NCI-H1694 treated with DMSO at 0.1 percent for 48 hours (cell line): ENCODE measurements around the gene SYNGR3.
"Not testable (repeated sequence)": the region's sequence is repeated elsewhere in the genome, so short reads cannot be mapped to it uniquely, and the experiment has no call there.

Experiments used
- DNase-seq: peaks from one replicate; lab custom pipeline; 2025; lab: John Stamatoyannopoulos, UW

Gene SYNGR3, protein sequence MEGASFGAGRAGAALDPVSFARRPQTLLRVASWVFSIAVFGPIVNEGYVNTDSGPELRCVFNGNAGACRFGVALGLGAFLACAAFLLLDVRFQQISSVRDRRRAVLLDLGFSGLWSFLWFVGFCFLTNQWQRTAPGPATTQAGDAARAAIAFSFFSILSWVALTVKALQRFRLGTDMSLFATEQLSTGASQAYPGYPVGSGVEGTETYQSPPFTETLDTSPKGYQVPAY

DNA sequence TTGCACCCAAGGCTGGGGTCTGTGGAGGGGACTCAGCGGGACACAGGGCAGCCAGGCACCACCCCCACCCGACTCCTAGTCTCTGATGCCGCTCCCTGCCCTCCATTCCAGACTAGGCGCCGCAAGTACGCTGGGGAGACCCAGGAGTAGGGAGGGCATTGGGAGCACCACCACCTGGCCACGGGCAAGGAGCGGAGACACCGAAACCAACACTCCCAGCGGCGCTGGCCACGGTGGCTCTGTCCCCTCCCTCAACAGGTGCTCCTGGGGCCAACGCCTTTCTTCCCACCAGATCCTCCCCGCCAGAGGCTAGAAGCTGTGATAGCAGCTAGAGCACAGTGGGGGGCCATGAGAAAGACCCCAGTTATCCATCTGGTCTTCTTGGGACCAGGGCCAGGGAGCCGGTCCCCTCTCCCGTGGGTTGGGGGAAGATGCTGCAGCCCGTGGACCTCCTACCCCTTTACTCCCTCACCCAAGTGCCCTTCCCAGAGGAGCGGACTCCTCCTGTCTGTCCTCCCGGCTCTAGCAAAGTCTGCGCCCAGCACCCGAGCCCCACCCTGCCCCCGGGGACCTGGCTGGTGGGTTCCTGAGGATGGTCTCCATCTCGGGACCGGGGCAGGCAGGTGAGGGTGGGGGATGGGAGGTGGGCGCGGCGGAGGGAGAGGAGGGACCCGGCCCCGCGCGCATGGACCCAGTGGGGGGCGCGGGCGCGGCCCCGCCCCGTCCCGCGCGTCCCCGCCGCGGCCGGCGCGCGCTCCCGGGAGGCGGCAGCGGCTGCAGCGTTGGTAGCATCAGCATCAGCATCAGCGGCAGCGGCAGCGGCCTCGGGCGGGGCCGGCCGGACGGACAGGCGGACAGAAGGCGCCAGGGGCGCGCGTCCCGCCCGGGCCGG, at the start of gene SYNGR3:
Gene SYNGR3 (plus strand): TSS at position 762 of the 892 bp plus-strand sequence. CDS start 133 bp downstream, outside the sequence.
- DNase-seq, result no peak

DNA sequence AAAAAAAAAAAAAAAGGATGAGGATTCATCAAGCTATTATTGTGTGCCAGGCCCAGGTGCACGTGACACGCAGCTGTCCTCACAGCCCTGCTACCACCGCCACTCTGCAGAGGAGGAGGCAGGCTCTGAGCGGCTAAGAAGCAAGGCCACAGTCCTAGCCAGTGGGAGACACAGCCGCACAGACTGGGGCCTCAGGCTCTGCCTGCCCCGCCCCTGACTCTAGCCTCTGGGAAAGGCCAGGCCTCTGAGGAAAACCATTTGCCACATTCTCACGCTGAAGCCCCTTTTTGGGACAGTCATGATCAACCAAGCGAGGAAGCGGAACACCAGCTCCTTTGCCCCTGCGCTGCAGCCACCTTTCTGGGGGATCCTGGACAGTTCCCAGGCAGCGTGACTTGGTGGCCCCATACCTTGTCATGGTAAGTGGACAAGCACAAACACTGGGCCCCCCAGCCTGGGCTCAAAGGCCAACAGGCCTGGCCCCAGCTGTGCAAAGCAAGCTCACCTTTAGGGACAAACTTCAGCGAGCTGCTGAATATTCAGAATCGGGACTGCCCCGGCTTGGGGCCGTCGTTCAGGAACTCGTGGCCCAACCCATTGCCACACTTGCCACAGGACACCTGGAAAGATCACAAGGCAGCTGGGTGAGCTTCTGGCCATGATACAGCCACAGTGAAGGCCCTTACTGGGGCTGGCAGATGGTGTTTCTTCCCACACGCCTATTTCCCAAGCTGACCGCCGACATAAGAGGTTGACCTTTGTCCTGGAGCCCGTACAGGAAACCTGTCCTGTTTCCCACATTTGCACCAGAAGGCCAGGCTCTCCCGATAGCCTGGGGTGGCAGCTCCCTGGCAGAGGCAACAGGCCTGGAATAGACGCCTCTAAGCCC, 49.3 kb upstream of the SYNGR3 start:
- no peak for DNase-seq

DNA sequence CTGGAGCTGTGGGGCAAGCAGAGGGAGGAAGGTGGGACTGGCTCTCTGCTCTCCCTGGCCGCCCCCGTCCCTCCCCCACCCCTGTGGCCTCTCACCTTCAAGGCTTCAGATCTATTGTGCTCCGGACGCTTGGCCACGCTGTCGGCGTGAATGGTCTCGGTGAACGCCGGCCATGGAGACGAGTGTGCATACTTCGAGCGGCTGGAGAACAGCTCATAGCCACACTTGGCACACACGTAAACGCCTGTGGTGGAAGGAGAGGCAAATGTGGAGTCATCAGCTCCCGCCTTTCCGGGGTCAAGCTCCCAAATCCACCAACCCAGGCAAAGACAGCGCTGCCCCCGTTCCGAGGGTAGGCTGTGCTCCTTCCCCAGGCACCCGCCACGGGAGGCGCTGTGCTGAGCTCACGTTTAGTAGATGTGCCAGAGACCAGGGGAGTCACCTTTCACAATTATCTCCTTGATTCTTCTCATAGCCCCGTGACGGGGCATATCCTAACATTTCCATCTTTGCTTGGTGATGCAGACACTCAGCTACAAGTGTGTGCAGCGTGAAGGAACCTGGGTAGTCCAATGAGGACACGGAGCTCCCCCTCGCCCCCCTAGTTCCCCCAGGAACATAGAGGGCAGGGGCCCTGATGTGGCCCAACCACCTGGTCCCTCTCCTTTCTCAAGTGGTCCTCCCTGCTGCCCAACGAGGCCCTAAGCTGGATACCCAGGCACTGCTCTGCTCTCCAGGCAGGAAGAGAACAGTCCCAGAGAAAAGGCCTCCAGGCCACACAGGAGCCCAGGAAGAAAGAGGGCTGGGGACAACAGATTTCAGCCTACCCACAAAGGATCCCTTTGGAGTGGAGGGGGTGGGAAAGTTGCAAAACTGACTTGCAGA, 48.4 kb upstream of the SYNGR3 start:
- no peak for DNase-seq

DNA sequence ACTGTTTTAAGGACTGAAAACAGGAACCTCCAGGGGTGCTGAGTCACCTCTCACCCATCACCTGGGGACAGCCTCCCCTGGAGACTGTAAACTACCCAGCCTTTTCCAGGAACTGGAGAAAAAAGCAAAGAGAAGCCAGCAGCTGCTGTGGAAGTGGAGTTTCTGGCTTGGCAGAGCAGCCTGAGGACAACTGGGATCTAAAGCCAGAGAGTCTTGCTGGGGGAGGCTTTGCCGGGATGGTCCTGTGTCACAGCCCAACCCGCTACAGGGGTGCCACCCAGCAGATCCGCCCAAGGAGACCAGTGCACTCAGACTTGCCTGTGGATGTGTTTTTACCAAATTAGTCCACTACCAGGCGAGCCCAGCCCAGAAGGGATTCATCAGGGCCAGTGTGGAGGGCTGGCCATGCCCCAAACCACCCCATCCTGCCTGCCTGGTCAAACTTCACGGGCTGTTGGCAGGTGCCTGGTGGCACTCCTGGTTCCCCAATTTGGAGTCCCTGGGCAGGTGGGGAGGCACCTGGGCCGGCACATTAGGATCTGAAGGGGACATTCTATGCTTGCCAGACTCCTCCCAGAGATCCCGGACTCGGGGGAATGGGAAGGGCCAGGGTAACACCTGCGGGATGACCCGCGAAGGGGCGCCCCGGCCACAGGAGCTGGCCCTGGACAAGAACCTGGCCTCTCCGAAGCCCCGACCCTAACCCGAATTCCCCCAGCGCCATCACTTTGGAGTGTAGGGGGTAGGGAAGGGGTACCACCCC, 47.5 kb upstream of the SYNGR3 start:
- DNase-seq, result no peak

DNA sequence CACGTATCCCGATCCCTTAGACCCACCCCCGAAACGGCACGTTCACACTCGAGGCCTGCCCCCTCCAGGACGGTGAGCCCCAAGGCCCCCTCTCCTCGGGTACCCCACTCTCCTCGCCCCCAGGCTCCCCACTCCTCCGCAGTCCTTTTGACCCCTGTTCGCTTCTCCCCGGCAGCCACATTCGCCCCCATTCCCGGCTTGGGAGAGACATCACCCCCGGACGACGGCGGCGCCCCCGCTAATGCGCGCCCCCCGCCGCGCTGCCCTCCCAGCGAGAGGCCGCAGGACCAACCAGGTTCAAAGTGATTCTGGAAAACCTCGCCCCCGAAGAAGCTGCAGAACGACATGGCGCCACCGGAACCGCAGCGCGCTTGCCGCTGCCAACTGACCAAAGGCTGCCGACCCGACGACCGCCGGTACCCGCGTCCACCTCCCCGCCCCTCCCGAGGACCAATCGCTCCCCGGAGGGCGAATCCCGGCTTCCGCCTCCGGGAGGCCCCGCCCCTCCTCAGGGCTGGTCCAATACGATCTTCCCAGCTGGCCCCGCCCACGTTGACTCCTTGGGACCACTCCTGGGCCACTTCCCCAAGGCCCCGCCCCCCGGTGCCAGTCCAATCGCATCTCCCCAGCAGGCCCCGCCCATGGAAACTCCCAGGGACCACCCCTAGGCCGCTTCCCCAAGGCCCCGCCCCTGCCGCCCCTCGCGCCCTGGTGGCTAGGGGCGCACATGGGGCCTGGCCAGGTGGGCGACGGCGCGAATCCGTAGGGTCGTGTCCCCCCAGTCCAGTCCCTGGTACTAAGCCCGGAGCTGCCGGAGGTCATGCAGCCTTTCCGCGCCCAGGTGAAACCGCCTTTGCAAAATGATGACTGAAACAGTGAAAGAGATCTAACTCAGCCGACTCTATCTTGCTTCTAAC, 46.7 kb upstream of the SYNGR3 start, which contains the start of gene MSRB1:
Gene MSRB1 (minus strand): TSS at position 390 of the 917 bp plus-strand sequence. CDS start 43 bp downstream, at position 347.
- DNase-seq, result peak; percentile 93

DNA sequence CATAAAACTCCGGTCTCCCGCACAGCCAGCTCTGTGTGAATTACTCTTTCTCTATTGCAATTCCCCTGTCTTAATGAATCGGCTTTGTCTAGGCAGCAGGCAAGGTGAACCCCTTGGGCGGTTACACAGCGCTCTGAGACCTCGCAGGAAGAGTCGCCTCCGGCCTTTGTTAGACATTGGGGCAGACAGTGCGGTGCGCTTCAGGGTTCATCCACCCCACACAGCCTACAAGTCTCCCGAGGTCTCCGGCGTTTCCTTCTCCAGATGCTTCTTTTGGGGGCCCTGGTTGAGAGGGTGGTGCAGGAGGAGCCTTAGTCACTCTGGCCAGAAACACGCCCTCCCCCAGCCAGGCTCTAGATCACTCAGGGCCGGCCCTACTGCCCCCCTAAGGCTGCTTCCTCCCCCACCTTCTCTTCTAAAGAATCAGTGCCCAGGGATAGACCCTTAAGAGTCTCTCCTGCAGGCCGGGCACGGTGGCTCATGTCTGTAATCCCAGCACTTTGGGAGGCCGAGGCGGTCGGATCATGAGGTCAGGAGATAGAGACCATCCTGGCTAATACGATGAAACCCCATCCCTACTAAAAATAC, 45.1 kb upstream of the SYNGR3 start:
- no peak for DNase-seq

DNA sequence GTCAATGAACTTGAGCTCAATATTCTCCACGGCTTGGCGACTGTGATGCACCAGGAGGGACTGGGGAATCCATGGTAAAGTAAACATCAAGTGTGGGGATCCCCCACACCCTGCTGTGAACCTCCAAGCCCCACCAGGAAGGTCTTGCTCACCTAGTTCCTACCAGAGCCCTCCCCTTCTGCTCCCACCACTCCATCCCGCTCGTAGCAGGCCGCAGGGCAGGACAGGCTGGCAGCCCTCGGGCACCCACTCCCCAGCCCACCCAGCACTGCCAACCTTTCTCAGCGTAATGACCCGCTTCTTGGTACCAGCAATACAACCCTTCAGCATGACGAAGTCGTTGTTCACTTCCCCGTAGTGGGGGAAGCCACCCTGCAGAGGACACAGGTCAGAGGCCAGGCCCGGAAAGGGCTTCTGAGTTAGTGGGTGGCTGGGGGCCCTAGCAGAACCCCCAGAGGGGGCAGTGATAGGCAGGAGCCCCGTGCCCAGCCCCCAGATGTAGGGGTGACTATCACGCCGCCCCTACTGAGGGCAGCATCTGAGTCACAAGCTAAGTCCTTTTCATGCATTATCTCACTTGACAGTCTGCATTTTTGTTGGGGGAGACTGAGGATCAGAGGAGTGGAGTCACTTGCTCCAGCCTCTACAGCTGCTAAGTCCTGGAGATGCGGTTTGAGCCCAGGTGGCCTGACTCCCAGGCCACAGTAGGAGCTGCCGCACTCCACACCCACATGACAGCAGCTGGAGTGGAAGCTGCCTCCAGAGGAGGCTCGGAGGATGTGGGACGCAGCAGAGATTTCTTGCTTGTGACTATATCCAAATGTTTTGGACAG, 44.0 kb upstream of the SYNGR3 start:
- no peak for DNase-seq

DNA sequence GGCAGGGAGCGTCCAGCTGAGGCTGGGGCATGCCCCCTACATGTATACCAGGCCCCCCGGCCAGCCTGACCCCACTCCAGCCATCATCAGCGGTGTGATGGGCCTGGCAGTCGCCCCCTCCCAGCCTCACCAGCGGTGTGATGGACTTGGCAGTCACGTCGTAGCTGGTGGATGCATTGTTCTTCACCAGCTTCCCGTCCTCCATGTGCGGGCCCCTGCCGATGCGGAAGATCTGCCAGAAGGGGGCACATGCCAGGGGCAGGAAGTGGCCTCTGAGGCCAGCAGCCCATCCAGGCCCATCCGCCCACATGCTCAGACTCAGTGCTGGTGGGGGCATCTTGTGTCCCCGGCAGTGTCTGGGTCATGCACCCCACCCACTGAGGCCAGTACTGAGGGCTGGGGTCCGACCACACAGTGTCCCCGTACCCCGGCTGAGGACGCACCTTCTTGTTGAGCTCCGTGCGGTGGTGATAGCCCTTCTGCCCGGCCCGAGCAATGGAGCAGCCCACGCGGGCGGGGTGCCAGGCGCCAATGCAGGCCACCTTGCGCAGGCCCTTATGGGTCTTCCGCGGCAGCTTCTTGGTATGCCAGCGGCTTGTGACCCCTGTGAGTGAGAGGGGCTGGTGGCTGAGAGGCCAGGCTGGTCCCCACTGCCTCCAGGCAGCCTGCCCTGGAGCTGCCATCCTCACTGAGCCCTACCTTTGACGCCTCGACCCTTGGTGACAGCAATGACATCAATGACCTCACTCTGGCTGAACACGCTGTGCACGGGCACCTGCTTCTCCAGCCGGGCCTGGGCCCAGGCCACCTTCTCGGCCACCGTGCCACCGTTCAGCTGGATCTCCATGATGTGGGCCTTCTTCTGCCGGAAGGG, 43.0 kb upstream of the SYNGR3 start:
- no peak for DNase-seq

DNA sequence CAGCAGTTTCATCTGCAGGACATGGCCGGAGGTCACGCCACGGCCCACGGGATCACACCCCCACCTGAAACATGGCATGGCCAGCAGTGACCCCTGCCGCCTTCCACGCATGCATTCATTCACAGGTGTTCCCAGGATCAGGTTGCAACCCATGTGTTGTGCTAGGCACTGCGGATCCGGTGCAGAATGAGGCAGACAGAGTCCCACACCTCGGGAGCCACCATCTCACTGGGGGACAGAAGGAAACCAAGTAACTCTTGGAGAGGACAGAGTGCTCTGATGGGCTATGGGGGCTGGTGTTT, 42.5 kb upstream of the SYNGR3 start:
- DNase-seq, result no peak

DNA sequence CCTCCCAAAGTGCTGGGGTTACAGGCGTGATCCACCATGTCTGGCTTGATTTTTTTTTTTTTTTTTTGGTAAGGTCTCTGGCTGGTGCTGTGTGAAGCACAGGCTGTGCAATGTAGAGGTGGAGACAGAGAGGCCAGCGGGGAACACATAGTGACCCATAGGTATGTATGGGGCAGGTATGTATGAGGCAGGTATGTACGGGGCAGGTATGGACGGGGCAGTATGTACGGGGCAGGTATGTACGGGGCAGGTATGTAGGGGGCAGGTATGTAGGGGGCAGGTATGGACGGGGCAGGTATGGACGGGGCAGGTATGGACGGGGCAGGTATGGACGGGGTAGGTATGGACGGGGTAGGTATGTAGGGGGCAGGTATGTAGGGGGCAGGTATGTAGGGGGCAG, 40.3 kb upstream of the SYNGR3 start:
- DNase-seq, result no peak

DNA sequence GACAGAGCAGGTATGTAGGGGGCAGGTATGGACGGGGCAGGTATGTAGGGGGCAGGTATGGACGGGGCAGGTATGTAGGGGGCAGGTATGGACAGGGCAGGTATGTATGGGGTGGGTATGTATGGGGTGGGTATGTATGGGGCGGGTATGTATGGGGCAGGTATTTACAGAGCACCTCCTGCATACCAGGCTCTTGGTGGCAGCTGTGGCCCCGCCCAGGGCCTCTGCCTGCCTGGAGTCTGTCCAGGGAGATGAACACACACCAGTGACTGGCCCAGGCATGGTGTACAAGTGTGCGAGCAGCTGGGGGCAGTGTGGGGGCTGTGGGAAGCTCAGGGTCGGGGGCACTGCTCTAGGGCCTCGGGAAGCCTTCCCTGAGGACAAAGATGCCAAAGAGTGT, 39.7 kb upstream of the SYNGR3 start:
- DNase-seq, result no peak

DNA sequence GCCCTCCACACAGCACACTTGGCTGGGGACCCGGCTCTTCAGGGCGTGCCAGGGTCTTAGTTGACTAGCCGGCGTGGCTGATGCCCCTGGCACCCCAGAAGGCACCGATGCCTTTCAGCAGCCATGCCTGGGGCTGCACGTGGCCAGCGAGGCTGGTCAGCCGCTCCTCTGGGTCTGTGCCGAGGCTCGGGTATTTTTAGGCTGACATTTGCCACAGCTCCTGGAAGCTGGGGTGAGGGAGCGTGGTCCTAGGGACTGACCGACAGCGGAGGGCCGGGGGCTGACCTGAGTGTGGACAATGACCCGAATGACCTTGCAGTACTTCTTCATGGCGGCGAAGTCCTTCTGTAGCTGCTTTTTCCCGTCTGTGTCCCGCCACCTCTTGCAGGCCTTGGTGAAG, 39.2 kb upstream of the SYNGR3 start:
- DNase-seq, result no peak

DNA sequence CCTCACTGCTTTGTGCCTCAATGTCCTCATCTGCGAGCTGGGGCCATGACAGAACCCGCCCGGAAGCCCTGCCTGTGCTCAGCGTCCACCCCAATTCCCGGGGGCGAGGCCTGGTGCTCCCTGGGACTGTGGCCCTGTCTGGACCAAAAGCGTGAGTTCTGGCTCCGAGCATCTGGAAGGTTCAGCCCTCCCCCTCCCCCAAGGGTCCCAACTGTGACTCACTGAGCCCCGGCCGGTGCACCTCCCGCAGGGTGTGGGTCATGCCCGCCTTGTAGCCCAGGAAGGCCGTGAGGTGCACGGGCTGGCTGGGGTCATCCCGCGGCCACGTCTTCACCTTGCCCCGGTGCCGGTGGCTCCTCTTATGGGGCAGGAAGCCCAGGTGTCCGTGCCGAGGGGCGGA, 36.0 kb upstream of the SYNGR3 start:
- DNase-seq, result no peak

DNA sequence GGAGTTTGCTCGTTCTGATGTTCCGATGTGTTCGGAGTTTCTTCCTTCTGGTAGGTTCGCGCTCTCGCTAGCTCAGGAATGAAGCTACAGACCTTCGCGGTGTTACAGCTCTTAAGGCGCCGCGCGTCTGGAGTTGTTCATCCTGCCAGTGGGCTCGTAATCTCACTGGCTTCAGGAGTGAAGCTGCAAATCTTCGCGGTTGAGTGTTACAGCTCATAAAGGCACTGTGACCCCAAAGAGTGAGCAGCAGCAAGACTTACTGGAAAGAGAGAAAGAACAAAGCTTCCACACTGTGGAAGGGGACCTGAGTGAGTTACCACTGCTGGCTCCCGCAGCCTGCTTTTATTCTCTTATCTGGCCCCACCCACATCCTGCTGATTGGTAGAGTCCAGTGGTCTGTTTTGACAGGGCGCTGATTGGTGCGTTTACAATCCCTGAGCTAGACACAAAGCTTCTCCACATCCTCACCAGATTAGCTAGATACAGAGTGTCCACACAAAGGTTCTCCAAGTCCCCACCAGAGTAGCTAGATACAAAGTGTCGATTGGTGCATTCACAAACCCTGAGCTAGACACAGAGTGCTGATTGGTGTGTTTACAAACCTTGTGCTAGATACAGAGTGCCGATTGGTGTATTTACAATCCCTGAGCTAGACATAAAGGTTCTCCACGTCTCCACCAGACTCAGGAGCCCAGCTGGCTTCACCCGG, 32.2 kb upstream of the SYNGR3 start:
- DNase-seq, result not testable (repeated sequence)

DNA sequence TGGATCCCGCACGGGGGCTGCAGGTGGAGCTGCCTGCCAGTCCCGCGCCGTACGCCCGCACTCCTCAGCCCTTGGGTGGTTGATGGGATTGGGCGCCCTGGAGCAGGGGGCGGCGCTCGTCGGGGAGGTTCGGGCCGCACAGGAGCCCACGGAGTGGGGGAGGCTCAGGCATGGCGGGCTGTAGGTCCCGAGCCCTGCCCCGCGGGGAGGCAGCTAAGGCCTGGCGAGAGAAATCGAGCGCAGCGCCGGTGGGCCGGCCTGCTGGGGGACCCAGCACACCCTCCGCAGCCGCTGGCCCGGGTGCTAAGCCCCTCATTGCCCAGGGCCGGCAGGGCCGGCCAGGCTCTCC, 31.7 kb upstream of the SYNGR3 start:
- DNase-seq, result not testable (repeated sequence)

DNA sequence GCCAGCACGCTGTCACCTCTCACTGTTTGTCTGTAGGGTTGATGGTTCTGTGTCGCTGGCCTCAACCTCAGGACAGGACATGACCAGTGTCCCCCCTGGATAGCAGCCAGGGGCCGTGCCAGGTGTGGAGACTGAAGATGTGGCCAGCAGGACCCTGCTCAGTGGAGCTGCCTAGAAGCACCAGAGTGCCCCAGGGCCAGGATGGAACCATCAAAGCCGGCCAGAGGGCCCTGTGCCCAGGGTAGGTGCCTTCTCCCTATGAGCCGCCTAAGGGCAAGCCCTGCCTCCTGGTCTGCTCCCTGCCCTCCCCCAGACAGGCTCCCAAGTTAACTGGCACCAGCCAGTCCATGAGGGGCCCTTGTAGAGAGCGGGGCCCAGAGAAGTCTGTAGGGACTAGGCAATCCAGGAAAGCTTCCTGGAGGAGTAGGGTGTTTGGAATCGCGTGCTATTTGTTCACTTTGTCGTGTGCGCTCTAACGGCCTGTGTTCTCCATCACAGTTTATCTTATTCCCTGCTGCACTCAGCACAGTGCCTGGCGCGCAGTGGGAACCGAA, 31.0 kb upstream of the SYNGR3 start:
- no peak for DNase-seq
